ENCODE results near the gene KLHDC7B. TPM values are rescaled to one million over a fixed set of nuclear protein-coding genes. Genes with fewer than 3 reads are reported as not detected.
"Not testable (repeated sequence)": the region's sequence is repeated elsewhere in the genome, so short reads cannot be mapped to it uniquely, and the experiment has no call there.

KLHDC7B gene
- total RNA-seq, 1 donor from 2014 or later, result 0.10 TPM

GRCh38 chr22:50529897-50530579 is 15.7 kb upstream of the KLHDC7B start, which contains the start of gene TYMP:
TSS of gene TYMP (minus strand) at chr22:50530012. CDS start at chr22:50529709, 303 bp downstream.
- no peak for DNase-seq

- DNase-seq, result no peak
These were observed 15.2 kb upstream of the KLHDC7B start for GRCh38 chr22:50530580-50530876.

- peak; percentile 72 for DNase-seq
These were observed 14.7 kb upstream of the KLHDC7B start for GRCh38 chr22:50530877-50531545.

GRCh38 chr22:50531546-50531961 is 14.1 kb upstream of the KLHDC7B start:
- DNase-seq, result no peak

- peak; percentile 78 for DNase-seq
These were observed 13.6 kb upstream of the KLHDC7B start for GRCh38 chr22:50531962-50532674.

GRCh38 chr22:50532824-50533796 is 12.6 kb upstream of the KLHDC7B start:
- no peak for DNase-seq

GRCh38 chr22:50533856-50534711 is 11.6 kb upstream of the KLHDC7B start:
- DNase-seq, result not testable (repeated sequence)

- DNase-seq, result no peak
These were observed 10.6 kb upstream of the KLHDC7B start for GRCh38 chr22:50535113-50535512.

- no peak for DNase-seq
These were observed 9.5 kb upstream of the KLHDC7B start for GRCh38 chr22:50536226-50536625.

GRCh38 chr22:50537765-50538164 is 7.9 kb upstream of the KLHDC7B start:
- DNase-seq, result no peak

GRCh38 chr22:50540381-50540780 is 5.3 kb upstream of the KLHDC7B start:
- DNase-seq, result no peak

- DNase-seq, result not testable (repeated sequence)
These were observed 4.1 kb upstream of the KLHDC7B start for GRCh38 chr22:50541667-50542026.

GRCh38 chr22:50542416-50542927 is 3.2 kb upstream of the KLHDC7B start:
- no peak for DNase-seq

GRCh38 chr22:50544078-50544745 is 1.5 kb upstream of the KLHDC7B start:
- peak; percentile 63 for DNase-seq

- DNase-seq, result no peak
These were observed 899 bp upstream of the KLHDC7B start for GRCh38 chr22:50544746-50545253.

GRCh38 chr22:50546326-50547262 is 895 bp downstream of the KLHDC7B start:
- no peak for DNase-seq

- no peak for DNase-seq
These were observed 1.7 kb downstream of the KLHDC7B start for GRCh38 chr22:50547263-50547985.

Data from tongue (tissue), 2 donors.